Measurements from ENCODE around the gene RNPS1. TPM values are rescaled to one million over a fixed set of nuclear protein-coding genes. Genes with fewer than 3 reads are reported as not detected.
A peak's percentile ranks its signal among the peaks of the same experiment; 100 is the strongest.

Gene RNPS1
- total and polyA plus RNA-seq, 9 of the 15 experiments (the other 6 are each of a cell fraction or from before 2014, with no cell fraction given), result 44.9 to 338 (median 202) TPM

GRCh38 chr16:2212362-2213324 lies 55.3 kb downstream of the RNPS1 start (continued):
- TF ChIP-seq, protein P1, sequence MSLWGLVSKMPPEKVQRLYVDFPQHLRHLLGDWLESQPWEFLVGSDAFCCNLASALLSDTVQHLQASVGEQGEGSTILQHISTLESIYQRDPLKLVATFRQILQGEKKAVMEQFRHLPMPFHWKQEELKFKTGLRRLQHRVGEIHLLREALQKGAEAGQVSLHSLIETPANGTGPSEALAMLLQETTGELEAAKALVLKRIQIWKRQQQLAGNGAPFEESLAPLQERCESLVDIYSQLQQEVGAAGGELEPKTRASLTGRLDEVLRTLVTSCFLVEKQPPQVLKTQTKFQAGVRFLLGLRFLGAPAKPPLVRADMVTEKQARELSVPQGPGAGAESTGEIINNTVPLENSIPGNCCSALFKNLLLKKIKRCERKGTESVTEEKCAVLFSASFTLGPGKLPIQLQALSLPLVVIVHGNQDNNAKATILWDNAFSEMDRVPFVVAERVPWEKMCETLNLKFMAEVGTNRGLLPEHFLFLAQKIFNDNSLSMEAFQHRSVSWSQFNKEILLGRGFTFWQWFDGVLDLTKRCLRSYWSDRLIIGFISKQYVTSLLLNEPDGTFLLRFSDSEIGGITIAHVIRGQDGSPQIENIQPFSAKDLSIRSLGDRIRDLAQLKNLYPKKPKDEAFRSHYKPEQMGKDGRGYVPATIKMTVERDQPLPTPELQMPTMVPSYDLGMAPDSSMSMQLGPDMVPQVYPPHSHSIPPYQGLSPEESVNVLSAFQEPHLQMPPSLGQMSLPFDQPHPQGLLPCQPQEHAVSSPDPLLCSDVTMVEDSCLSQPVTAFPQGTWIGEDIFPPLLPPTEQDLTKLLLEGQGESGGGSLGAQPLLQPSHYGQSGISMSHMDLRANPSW (CRISPR knock-in tag; IDR thresholded peaks at IDR 0.05), result no peak
- TF ChIP-seq KDM5B (IDR thresholded peaks at IDR 0.05; ENCODE audit: insufficient replicate concordance, low read depth, low read length) (peak; percentile 55), ZC3H4 (CRISPR knock-in tag; IDR thresholded peaks at IDR 0.05; ENCODE audit: borderline replicate concordance) (no peak), CAMTA2 (CRISPR knock-in tag; conservative IDR thresholded peaks at IDR 0.05) (no peak), LCOR (CRISPR knock-in tag; IDR thresholded peaks at IDR 0.05) (no peak)

GRCh38 chr16:2211923-2212347 lies 56.0 kb downstream of the RNPS1 start:
- CTCF ChIA-PET (ENCODE audit: low intra/inter-chr PET ratio), result no interaction called here
- Histone ChIP-seq H3K27me3 (ENCODE audit: control insufficient read depth in 2 of 2, insufficient read depth in 2 of 2, low read length in 2 of 2) (no peaks in the 10 kb centered on the region), H3K9me1 (ENCODE audit: control insufficient read depth, insufficient read depth, low read length) (no peaks in the 10 kb centered on the region), H2AFZ (ENCODE audit: low read depth, low read length) (no peak overlapping the region), H3K79me2 (ENCODE audit: control insufficient read depth, insufficient read depth, low read length) (peaks cover 62% of the 10 kb centered on the region), H3K36me3 (ENCODE audit: control insufficient read depth, insufficient read depth, low read length) (peaks cover 57% of the 10 kb centered on the region; the same call in 2 of the 3 replicates), H3K9me3 (replicated peaks; ENCODE audit: control insufficient read depth, insufficient read depth, low read depth, low read length) (no peaks in the 10 kb centered on the region), H3K27ac (ENCODE audit: extremely low read depth, low read depth, low read length) (no peak overlapping the region), H3K4me2 (ENCODE audit: insufficient read depth, low read length) (peak overlapping the region; percentile 87; the same call in 1 of the 2 replicates), H4K20me1 (replicated peaks; ENCODE audit: control insufficient read depth, insufficient read depth, low read length) (peaks cover 21% of the 10 kb centered on the region), H3K4me3 (peak overlapping the region; percentile 85; the same call in 1 of the 2 replicates), H3K4me1 (replicated peaks in 1 of 2; ENCODE audit: control insufficient read depth in 2 of 2, insufficient read depth in 2 of 2, low read length in 2 of 2) (peaks cover 24 to 83% of the 10 kb centered on the region in 2 experiments), H3K9ac (ENCODE audit: insufficient read depth in 1 of 2, low read depth in 2 of 2, low read length in 2 of 2) (peak overlapping the region in 1 of 2 experiments; percentile 99; a peak in 2 of 4 replicates)
- DNase-seq (ENCODE audit: extremely low read depth in 1 of 4, low spot score in 3 of 4), result peak in 1 of 4 experiments; percentile 41
- intact Hi-C loops (cut with micrococcal nuclease), result no loop called here
- in situ Hi-C loops (cut with MboI), result no loop called here
- POLR2A ChIA-PET, result interaction anchor here (0.6 to 2.1 kb wide), 9 partner anchors 8 to 273 kb away, joined by 3 to 12 read pairs (median 5); partner anchors contain the start of genes E4F1 and TRAF7
- no peak for FAIRE-seq
- no TSS peak for BruUV-seq (replicated peaks)
- ATAC-seq, result no peak
- 61% methylated on average over 11 of the region's 11 CpGs for WGBS (ENCODE audit: insufficient coverage, low coverage, missing lambda C conversion rate)
- TF ChIP-seq ZHX1 (conservative IDR thresholded peaks at IDR 0.05; ENCODE audit: low read length) (no peak), MTA2 (IDR thresholded peaks at IDR 0.05; ENCODE audit: low read depth) (no peak), SUPT5H (IDR thresholded peaks at IDR 0.05) (peak; percentile 57), SRSF3 (IDR thresholded peaks at IDR 0.05; ENCODE audit: insufficient read depth, low read length) (no peak), CBX1 (IDR thresholded peaks at IDR 0.05; ENCODE audit: low read depth) (0 out of 2 replicates have a peak, but pooled peaks have one; percentile 19), TEAD2 (tag; IDR thresholded peaks at IDR 0.05) (no peak), POU5F1 (IDR thresholded peaks at IDR 0.05; ENCODE audit: borderline replicate concordance, low read depth, low read length, partially characterized antibody) (no peak), NFE2L1 (tag; IDR thresholded peaks at IDR 0.05; ENCODE audit: borderline replicate concordance, low read depth) (no peak), POLR2G (IDR thresholded peaks at IDR 0.05; ENCODE audit: low read depth, low read length) (peak; percentile 70), TRIM28 (IDR thresholded peaks at IDR 0.05) (no peak)

Data from K562 (cell line).